WTC11 (cell line): ENCODE data around the gene SLC7A8.

Source experiments
- FOXP1 ChIP-seq: sonication (generic); formaldehyde crosslinking; IDR thresholded peaks from 2 replicates; pipeline ENCODE4 v1.8.0; 2022; ENCODE audit warnings: missing genetic modification reagents, mild to moderate bottlenecking, moderate library complexity, borderline replicate concordance
- IRF2 ChIP-seq: sonication (generic); formaldehyde crosslinking; IDR thresholded peaks from 2 replicates; pipeline ENCODE4 v1.8.0; 2022; ENCODE audit warnings: low read depth, missing genetic modification reagents, borderline replicate concordance
- PRRX2 ChIP-seq: fragments of 250-450 bp; sonication (Bioruptor Pico); IDR thresholded peaks from 2 replicates; pipeline ENCODE4 v1.8.0; 2021; ENCODE audit warnings: mild to moderate bottlenecking
- TF ChIP-seq, protein P1 (sequence below): fragments of 200-600 bp; IDR thresholded peaks from 2 replicates; pipeline ENCODE4 v1.8.0; 2022; ENCODE audit warnings: antibody characterized with exemption
- TF ChIP-seq, protein P2 (sequence below): sonication (generic); formaldehyde crosslinking; IDR thresholded peaks from 2 replicates; pipeline ENCODE4 v1.8.0; 2022; ENCODE audit warnings: mild to moderate bottlenecking, missing genetic modification reagents
- TF ChIP-seq, protein P3 (sequence below): sonication (generic); formaldehyde crosslinking; IDR thresholded peaks from 2 replicates; pipeline ENCODE4 v1.8.1; 2023; ENCODE audit warnings: mild to moderate bottlenecking, missing genetic modification reagents
- TF ChIP-seq, protein P4 (sequence below): sonication (generic); formaldehyde crosslinking; IDR thresholded peaks from 2 replicates; pipeline ENCODE4 v1.8.1; 2022; ENCODE audit warnings: low read depth, mild to moderate bottlenecking, moderate library complexity, missing genetic modification reagents, borderline replicate concordance
- TF ChIP-seq, protein P5 (sequence below): sonication (generic); formaldehyde crosslinking; IDR thresholded peaks from 2 replicates; pipeline ENCODE4 v1.8.1; 2023; ENCODE audit warnings: mild to moderate bottlenecking, missing genetic modification reagents, moderate library complexity

DNA sequence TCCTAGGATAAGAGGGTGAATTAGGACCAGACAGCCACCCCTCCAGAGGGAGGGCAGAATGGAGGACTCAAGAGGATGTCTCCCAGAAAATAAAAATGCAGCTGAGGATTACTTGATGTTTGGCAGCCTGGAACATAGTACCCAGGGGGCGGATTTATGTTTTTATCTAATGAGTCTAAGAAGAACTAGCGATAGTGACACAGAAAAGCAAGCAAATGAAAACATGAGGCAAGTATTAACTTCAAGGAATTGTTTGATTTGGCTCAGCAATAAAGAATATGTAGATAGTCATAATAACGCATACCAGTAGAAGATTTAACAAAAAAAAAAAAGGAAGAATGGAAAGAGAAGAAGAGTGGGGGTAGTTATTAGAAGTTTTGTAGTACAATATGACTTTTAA, 10.0 kb upstream of the SLC7A8 start:
- TF ChIP-seq, protein P1, sequence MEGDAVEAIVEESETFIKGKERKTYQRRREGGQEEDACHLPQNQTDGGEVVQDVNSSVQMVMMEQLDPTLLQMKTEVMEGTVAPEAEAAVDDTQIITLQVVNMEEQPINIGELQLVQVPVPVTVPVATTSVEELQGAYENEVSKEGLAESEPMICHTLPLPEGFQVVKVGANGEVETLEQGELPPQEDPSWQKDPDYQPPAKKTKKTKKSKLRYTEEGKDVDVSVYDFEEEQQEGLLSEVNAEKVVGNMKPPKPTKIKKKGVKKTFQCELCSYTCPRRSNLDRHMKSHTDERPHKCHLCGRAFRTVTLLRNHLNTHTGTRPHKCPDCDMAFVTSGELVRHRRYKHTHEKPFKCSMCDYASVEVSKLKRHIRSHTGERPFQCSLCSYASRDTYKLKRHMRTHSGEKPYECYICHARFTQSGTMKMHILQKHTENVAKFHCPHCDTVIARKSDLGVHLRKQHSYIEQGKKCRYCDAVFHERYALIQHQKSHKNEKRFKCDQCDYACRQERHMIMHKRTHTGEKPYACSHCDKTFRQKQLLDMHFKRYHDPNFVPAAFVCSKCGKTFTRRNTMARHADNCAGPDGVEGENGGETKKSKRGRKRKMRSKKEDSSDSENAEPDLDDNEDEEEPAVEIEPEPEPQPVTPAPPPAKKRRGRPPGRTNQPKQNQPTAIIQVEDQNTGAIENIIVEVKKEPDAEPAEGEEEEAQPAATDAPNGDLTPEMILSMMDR, result no peak
- TF ChIP-seq, protein P2, sequence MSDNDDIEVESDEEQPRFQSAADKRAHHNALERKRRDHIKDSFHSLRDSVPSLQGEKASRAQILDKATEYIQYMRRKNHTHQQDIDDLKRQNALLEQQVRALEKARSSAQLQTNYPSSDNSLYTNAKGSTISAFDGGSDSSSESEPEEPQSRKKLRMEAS (CRISPR knock-in tag), result no peak
- TF ChIP-seq PRRX2 (CRISPR knock-in tag), result no peak
- TF ChIP-seq, protein P3, sequence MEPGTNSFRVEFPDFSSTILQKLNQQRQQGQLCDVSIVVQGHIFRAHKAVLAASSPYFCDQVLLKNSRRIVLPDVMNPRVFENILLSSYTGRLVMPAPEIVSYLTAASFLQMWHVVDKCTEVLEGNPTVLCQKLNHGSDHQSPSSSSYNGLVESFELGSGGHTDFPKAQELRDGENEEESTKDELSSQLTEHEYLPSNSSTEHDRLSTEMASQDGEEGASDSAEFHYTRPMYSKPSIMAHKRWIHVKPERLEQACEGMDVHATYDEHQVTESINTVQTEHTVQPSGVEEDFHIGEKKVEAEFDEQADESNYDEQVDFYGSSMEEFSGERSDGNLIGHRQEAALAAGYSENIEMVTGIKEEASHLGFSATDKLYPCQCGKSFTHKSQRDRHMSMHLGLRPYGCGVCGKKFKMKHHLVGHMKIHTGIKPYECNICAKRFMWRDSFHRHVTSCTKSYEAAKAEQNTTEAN (CRISPR knock-in tag), result no peak
- no peak for TF ChIP-seq IRF2
- TF ChIP-seq, protein P4, sequence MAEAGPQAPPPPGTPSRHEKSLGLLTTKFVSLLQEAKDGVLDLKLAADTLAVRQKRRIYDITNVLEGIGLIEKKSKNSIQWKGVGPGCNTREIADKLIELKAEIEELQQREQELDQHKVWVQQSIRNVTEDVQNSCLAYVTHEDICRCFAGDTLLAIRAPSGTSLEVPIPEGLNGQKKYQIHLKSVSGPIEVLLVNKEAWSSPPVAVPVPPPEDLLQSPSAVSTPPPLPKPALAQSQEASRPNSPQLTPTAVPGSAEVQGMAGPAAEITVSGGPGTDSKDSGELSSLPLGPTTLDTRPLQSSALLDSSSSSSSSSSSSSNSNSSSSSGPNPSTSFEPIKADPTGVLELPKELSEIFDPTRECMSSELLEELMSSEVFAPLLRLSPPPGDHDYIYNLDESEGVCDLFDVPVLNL (CRISPR knock-in tag), result no peak
- TF ChIP-seq, protein P5, sequence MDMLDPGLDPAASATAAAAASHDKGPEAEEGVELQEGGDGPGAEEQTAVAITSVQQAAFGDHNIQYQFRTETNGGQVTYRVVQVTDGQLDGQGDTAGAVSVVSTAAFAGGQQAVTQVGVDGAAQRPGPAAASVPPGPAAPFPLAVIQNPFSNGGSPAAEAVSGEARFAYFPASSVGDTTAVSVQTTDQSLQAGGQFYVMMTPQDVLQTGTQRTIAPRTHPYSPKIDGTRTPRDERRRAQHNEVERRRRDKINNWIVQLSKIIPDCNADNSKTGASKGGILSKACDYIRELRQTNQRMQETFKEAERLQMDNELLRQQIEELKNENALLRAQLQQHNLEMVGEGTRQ, result no peak
- no peak for TF ChIP-seq FOXP1 (CRISPR knock-in tag)
